Renal cortical epithelial cell (primary cell): ENCODE data around the gene NEUROD6. TPM values are rescaled to one million over a fixed set of nuclear protein-coding genes. Genes with fewer than 3 reads are reported as not detected.
A peak's percentile ranks its signal among the peaks of the same experiment; 100 is the strongest.

ENCODE experiments used
- DNase-seq: peaks from one replicate; pipeline ENCODE4 v3.0.0-alpha.2; 2011; ENCODE audit warnings: low read depth
- total RNA-seq: library from RNA; depleted of rRNA; stranded (reverse); fragments of >200 nt; gene quantifications from 2 replicates; pipeline ENCODE4 v1.2.3, GENCODE V29; 2014

Gene NEUROD6
- total RNA-seq: not detected in 2 replicates

DNA sequence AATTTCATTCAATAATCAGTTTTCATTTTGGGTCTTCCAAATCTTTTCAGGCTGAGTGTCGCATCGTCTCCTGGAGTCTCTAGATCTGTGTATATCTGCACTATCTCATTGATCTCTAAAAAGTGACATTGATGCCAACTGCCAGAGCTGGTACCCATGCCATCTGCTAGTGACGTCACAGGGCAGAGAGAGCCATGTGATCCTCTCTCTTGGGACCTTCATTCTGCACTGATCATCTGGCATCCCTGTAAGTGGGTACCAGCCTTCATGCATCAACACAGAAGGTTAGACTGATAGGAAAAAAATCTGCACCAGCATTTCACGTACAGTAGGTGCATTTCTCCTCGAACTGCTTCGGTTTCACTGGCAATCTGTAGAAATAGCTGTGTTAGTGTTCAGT, at the start of gene NEUROD6:
Gene NEUROD6 (minus strand): TSS at position 124 of the 400 bp plus-strand sequence. CDS start 1,458 bp downstream, outside the sequence.
- DNase-seq: no peak

DNA sequence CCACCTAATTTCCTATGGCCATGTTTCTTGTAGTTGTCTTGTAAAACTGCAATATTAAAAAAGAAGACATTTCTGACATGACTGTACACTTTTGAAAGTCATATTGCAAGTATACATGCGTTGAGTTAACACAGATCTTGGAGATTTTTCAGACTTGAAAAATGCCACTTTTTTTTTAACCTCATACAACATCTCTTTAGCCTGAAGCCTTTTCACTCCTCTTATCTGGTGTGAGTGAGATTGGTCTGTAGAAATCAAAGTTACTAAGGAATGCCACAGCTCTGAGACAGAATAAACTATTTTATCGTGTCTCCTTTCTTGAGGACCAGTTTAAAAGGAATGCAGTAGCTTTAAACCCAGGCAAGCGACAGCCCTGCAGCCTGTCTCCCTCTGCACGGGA, 43.9 kb upstream of the NEUROD6 start:
- DNase-seq: no peak

DNA sequence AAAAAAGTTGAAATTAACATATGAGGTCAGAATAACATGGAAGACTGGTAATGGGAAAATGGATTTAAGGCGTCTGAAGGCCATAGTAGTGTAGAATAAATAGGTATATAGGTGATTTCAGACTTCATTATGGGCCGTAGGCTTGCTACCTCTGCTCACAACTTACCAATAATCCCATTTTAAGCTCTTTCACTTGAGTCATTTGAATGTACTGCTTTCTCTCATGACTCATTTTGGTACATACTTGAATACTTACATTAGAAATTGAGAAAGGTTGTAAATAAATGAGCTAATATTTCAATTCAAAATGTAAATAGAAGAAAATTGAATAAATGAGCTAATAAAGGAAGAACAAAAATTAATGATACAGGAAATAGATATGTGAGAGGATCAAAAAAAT, 42.2 kb upstream of the NEUROD6 start:
- peak; percentile 6 for DNase-seq

DNA sequence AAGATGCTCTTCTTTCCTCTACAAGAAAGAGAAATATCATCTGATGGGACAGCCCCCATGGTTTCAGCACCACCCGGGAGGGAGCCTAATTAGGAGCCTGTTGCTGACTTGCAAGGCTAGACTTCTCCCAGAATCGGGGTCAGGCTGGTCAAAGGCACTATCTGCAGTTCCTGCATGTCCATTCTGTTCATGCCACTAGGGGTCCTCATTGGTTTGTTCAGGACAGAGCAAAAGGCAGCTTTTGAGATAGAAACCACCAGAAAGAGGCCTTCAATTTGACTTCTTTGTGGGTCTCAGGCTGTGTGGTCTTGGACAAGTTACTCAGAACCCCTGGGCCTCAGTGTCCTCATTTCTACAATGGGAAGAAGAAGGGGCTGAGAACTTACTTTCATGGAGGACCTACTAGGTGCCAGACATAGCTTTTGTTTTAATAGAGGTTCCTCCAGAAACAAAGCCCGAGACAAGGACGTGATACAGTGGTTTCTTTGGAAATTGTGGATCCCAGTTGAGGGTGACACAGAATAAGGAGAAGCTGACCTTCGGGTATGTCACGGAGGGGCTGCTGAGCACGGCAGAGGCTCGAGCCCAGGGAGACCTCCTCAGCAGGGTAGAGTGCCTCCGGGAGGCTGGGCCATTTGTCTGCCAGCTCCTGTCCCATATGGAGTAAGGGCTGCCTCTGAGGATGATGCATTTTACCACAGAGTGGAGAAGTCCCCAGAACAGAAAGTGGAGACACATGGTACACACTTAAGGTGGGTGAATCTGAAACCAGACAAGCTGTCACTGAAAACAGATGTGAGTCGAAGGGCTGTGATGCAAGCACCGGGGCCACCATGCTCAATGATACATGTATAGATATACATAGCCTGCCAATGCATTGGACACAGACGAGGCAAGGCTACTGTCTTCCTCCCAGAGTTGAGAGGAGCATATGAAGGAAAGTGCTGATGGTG, 33.1 kb upstream of the NEUROD6 start:
- DNase-seq: peak; percentile 49

DNA sequence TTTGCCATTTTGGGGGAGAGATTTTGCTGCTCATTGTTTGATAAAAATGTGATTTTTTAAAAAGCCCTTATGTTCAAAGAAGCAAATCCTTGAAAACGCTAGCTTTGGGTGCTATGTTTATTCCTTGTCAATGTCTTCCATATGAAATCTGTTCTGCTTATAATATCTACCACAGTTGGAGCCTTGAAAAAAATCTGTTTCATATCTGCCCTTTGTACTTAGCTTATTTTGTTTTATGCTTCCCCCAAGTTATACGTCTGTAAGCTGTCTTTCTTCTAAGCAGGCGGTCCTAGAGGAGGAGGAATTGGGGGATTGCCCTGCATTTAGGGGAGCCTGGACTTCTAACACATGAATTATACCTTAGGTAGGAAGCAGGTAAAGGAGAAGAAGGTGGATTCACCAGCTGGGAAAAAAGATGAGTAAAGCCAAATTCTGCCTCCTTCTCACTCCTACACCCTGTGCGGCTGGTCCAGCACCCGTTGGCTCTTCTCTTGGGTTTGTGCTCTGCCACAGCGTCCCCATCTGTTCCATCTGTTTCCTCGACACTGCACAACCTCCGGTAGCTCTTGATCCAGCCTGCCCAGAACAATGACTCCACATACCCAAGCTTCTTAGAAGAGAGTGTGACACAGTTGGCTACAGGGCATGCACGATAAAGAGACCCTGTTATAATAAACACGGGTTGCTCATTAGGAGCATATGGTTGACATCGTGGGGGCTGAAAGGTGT, 31.9 kb upstream of the NEUROD6 start:
- no peak for DNase-seq

DNA sequence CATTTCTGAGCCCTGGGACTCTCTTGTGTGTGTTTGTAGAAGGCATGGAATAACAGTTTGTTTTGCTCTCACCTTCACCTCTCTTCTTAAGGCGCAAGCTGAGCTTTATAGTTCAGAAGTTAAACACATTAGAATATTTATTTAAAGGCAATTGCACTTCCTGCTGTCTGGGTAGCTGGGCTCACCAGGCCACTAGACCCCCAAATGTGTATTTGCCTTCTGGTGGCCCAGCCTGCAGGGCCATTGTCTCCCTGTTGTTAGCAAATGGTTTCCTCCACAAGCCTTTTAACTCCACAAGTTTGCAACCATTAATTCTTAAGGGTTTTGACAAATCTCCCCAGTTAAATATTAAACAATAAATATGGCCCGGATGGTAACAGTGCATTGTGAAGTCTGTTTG, 31.1 kb upstream of the NEUROD6 start:
- DNase-seq: no peak

DNA sequence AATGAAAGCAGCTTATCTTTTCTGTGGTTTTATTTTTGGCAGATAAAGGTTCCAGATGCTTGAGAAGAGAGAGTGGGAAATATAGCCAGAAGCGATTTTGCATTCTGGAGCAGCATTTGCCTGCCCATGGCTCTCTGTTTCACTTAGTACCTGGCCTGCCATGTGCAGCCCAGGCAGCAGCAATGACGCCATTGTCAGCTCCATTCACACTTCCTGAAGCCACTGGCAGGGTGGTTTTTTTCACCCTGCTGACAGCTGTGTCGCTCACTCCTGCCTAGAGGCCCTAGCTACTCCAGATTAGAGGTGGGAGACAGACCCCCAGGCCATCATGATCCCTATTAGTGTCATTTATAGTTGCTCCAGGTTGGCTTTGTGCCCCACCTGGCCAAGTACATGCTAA, 30.1 kb upstream of the NEUROD6 start:
- no peak for DNase-seq

DNA sequence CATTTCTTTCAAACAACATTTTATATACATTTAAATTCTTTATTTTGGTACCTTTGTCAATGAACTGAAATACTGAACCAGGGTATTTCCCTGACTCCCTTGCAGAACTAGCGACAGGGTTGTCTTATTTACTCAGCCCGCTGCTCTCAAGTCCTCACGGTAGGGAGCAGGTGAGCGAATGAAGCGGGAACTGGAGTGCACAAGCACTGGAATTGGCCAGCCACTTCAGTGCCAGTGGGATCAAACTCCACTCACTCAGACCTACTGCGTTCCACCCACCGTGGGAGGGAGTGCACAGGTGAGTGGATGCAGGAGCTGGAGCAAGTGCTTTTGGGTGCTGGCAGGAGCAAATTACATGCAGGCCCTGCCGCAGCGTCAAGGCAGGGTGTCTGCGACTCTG, 28.1 kb upstream of the NEUROD6 start:
- no peak for DNase-seq

DNA sequence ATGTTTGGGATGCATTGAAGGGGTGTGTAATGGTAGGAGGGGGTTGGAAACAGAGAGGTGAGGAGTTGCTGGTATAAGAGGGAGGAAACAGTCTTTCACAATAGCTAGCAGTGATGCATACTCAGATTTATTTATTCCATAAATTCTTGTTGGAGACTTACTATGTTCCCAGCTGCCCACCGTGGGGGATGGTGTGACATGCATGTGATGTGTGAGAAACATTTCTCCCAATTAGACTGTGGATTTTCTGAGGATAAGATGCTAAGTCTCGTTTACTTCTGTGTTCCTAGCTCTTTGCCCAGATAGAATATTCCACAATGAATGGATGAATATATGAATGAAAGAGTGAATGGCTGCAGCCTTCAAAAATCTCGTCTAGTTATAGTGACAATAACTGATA, 23.0 kb upstream of the NEUROD6 start:
- DNase-seq: no peak

DNA sequence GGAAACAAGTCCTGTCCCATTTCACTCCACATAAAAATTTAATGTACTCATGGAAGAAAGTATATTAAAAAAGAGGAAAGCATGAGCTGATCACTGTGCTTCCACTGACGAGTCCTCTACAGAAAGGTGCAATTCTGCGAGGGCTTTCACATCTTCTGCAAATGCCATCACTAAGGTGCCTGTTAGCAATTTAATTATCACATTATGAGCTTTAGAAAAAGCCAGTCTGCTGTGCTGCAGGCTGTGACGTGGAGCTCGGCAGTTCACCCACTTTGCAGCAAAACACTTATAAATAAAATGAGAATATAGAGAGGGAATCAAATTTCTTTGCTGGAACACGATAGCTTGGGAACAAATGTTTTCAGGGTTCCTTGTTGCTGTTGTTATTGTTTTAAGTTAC, 22.5 kb upstream of the NEUROD6 start:
- no peak for DNase-seq

DNA sequence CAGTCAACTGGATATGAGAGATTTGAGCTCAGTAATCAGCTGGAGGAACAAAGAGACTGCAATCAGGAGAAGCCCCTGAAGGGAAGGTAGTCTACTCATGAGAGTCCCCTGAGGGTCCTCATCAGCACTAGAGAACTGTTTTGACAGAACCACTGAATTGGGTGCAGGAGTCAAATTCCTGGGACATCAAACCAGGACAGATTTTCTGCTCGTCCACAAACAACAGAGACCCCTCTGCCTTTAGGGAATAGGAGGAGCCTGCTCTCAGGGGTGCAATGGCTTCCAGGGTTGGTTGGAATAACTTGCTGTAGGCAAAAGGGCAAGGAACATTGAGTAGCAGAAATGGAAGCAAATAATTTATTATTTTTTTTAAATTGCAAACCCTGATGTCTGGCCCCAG, 21.9 kb upstream of the NEUROD6 start:
- no peak for DNase-seq

DNA sequence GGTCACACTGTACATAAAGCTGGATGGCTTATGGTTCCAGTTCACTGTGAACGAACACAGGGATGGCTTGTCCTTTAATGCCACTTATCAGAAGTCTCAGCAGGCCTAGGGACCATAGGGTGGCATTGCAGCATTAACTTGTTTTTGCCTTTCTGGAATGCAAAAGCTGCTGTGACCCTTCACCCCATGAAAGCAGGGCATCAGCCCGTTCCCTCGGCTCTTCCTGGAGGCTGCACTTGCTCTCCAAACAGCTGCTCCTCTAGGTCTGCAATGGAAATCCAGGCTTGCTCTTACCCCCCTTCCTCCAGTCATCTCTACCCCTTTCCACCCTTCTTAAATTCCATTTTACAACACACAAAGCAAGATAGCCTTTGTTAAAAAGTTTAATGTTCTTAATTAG, 17.9 kb upstream of the NEUROD6 start:
- no peak for DNase-seq

DNA sequence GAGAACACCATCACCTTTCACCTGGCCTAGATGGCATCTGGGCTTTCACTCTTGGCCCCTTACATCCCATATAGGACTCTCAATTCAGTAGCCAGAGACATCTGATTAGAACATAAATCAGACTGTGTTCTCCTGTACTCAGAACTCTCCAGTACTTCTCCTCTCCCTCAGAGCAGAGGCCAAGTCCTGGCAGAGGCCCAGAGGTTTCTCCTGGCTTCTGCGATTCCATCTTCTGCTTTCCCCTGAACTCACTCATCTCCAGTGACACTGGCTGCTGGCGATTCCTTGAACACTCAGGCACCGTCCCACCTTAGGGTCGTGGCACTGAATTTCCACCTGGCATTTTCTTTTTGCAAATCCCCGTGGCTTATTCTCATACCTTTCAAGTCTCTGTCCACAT, 4.9 kb upstream of the NEUROD6 start:
- DNase-seq: no peak

DNA sequence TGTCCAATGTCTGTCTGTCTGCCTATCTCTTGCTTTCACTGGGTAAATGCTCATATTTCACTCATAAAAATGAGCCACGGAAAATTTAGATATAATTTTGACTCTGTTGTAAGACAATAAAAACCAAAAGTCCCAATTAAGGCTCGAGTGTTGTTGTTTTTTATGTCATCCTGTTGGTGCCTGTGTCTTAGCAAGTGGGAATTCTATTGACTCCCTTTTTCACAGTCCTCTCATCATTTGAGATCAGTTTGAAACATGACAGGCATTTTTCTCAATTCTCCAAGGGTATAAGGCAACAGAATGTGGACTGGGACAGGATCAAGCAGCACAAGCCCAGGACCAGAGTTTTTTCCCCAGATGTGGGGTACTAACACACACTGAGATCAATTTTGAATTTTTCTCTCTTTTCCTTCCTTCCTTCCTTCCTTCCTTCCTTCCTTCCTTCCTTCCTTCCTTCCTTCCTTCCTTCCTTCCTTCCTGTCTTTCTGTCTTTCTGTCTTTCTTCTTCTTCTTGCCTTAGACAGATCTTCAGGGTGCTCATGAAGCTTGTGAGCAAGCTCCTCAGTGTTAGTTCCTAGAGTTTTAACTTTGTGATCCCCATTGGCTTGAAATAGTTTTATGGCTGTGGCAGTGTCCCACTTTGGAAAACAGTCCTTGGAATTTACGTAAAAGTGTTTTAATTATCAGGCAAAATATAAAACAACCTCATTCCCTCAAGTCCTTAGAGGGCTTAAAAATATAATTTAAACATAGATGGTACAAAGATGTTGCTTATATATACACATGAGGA, 3.2 kb upstream of the NEUROD6 start:
- no peak for DNase-seq

DNA sequence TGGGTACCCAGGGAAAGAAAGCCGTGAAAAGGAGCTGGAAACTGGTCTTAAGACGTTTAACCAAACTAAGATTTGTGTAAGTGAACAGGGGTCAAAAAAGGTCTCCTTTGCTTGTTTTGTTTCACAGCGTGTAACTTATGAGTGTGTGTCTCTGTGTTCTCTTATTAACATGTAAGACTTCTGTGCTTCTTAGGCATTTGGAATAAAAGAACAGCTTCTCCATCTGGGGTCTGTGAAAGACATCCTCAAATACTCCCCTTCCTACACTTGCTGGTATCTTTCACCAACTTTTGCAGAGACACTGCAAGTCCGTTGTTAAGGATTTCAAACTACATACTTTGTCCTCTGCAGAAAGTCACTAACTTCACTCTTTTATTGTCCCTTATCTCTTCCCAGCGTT, 615 bp upstream of the NEUROD6 start:
- no peak for DNase-seq

DNA sequence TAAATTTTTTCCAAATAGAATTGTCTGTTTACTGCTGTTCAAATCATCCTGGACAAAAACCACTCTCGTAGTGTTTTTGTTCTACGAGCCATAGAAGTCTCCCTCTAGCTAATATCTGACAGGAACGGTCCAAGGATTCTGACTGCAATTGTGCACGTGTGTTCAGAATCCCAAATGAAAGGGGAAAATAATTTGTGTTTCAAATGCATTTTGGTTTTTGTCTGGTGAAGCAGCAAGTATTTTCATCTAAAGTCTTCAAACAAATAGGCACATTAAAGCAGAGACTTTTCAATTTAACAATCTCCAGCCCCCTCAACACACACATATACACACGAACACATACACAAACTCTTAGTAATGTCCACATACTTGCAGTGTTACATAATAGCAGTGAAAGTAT, 475 bp downstream of the NEUROD6 start:
- DNase-seq: no peak

DNA sequence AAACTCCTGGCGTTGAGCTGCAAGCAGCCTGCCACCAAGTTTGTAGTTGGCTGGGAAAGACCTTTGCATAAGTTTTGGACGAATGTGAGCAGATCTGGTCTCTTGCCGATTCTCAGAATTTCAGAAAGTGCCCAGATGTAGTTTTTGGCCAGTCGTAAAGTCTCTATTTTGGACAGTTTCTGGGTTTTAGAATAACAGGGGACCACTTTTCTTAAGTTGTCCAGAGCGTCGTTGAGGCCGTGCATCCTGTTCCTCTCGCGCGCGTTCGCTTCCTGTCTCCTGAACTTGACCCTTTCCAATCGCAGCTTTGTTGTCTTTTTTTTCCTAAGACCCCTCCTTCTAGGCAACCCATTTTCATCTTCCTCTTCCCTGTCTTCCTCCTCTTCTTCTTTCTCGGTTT, 1.8 kb downstream of the NEUROD6 start:
- no peak for DNase-seq

DNA sequence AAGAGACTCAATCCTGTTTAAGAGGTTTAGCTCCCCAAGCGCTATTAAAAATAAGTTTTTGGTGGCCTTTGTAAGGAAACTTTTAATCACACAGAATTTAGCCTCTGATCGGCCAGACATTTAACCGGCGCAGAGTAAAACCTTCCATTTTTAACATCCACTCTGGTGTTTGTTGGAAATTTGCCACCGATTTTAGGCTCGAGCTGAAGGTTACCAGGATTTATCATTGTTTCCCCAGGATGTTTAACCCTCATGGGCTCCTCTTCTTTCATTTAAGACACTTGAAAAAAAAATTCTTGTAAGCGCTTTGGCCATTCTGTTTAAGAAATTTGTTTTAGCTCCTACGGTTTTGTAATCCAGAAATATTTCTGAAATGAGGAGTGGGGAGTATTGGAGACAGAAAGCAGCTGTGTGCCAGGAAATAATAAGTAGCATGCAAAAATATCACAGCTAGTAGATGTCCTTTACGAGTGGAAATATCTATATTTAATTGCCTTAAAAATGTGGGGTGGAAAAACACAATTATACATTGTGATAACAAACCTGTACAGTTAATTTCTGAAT, 3.4 kb downstream of the NEUROD6 start:
- DNase-seq: no peak

DNA sequence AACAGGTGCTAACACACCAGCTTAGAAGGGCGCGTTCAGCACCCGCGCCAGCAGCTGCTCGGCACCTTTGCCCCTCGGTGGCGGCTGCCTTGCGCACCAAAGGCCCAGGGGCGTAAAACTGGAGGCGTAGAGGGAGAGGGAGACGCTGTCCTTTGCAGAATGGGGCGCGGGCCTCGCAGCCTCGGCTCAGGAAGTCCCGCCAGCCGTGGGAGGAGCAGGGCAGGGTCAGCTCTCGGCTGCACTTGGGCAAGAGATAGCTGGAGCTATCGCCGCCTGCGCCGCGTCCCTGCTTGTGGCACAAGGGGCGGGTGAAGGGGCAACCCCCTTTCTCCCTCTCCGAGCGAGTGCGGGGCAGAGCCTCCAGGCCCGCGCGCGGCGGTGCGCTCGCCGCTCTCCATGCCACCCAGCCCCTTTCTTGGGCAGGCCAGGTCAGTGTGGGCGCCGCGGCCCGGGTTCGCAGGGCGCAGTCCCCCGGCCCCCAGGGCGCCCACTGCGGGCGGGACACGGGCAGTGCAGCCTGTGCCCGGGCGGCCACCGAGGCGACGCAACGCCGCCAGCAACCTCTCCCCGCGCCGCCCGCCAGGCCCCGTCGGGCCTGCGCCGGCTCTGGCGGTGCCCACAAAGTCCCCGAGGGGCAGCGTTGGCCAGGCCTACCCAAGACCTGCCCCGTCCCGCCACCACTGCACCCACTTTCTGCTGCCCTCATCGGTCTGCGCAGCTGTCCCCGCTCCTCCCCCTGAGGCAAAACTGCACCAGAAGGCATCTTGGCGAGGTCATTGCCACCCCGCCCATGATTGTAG, 4.1 kb downstream of the NEUROD6 start:
- no peak for DNase-seq

DNA sequence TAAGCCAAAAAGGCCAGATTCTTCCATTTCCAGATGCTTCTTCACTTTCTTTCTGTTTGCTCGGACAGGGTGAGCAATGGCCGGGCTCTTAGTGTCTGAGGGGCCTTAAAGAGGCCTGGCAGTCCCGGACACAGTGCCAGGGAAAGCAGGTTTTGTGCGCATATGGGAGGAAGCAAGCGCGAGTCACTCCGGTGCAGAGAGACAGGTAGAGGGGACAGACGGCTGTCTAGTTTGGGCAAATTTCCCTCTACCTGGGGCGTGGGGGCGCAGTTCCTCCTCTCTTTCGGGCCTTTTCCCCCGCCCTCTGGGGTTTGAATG, 4.7 kb downstream of the NEUROD6 start:
- no peak for DNase-seq

DNA sequence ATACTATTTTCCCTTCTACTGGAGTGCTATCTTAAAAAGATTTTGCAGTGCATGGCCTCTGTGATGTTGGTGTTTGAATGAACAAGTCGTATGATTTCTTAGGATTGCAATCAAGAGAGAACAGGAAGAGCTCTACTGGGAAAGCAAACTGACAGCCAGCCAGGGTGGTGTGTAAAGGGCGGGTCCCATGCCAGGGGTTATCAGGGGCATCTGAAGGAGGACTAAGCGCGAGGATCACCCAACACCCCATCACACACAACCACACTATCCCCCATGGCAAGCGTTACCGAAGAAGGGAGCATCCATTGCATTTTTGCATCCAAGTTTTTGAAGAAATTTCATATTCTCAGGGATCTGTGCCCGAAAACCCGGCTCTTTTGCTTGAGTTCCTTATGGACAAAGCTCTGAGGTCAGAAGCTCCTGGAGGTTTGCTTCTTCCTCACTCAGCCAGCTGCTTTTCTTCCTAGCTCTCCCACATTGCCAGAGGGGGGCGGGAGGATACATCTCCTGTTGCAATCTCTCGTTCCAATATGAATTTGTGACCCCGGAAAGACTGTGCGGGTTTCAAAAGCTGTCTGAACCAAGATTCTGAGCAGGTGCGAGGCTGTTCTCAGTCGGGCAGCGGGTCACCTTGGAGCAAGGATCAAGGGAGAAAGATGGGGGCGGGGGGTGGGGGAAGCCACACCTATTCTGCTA, 5.2 kb downstream of the NEUROD6 start:
- no peak for DNase-seq
